CD4-positive, alpha-beta T cell treated with Interleukin-6 at 100 ng/mL for 8 hours (primary cell): ENCODE results near the gene GALNT18.
A peak's percentile ranks its signal among the peaks of the same experiment; 100 is the strongest.

ENCODE experiments used
- DNase-seq: peaks from one replicate; pipeline ENCODE4 v3.0.0-alpha.2; 2020; ENCODE audit warnings: mixed read lengths, low spot score

Gene GALNT18

GRCh38 chr11:11621573-11622339 is at the start of gene GALNT18:
Gene GALNT18, minus strand, starts transcription at chr11:11622005.
- DNase-seq: peak; percentile 40

GRCh38 chr11:11670574-11670973 is 48.8 kb upstream of the GALNT18 start:
- no peak for DNase-seq

- no peak for DNase-seq
Observed at GRCh38 chr11:11669233-11669846, 47.5 kb upstream of the GALNT18 start.

- no peak for DNase-seq
Observed at GRCh38 chr11:11668781-11669180, 47.0 kb upstream of the GALNT18 start.

- DNase-seq: no peak
Observed at GRCh38 chr11:11668274-11668673, 46.5 kb upstream of the GALNT18 start.

- no peak for DNase-seq
Observed at GRCh38 chr11:11667056-11667455, 45.3 kb upstream of the GALNT18 start.

GRCh38 chr11:11665407-11665806 is 43.6 kb upstream of the GALNT18 start:
- no peak for DNase-seq

- DNase-seq: no peak
Observed at GRCh38 chr11:11663907-11664306, 42.1 kb upstream of the GALNT18 start.

- no peak for DNase-seq
Observed at GRCh38 chr11:11662578-11662977, 40.8 kb upstream of the GALNT18 start.

GRCh38 chr11:11661326-11662040 is 39.7 kb upstream of the GALNT18 start:
- DNase-seq: no peak

GRCh38 chr11:11660363-11660740 is 38.5 kb upstream of the GALNT18 start:
- no peak for DNase-seq

GRCh38 chr11:11659567-11660362 is 38.0 kb upstream of the GALNT18 start:
- no peak for DNase-seq

GRCh38 chr11:11657218-11657955 is 35.6 kb upstream of the GALNT18 start:
- DNase-seq: no peak

- no peak for DNase-seq
Observed at GRCh38 chr11:11641581-11641980, 19.8 kb upstream of the GALNT18 start.

GRCh38 chr11:11640996-11641395 is 19.2 kb upstream of the GALNT18 start:
- no peak for DNase-seq

GRCh38 chr11:11640152-11640551 is 18.3 kb upstream of the GALNT18 start:
- DNase-seq: no peak

- no peak for DNase-seq
Observed at GRCh38 chr11:11636671-11637070, 14.9 kb upstream of the GALNT18 start.

GRCh38 chr11:11635443-11635842 is 13.6 kb upstream of the GALNT18 start:
- no peak for DNase-seq

GRCh38 chr11:11629368-11629767 is 7.6 kb upstream of the GALNT18 start:
- no peak for DNase-seq

- no peak for DNase-seq
Observed at GRCh38 chr11:11628651-11629050, 6.8 kb upstream of the GALNT18 start.

- no peak for DNase-seq
Observed at GRCh38 chr11:11626128-11626527, 4.3 kb upstream of the GALNT18 start.

GRCh38 chr11:11624926-11625325 is 3.1 kb upstream of the GALNT18 start:
- DNase-seq: no peak
